ENCODE data around the gene APOA4. TPM values are rescaled to one million over a fixed set of nuclear protein-coding genes. Genes with fewer than 3 reads are reported as not detected.

APOA4 gene
- total RNA-seq, 1 donor from 2014 or later, result not detected

DNA sequence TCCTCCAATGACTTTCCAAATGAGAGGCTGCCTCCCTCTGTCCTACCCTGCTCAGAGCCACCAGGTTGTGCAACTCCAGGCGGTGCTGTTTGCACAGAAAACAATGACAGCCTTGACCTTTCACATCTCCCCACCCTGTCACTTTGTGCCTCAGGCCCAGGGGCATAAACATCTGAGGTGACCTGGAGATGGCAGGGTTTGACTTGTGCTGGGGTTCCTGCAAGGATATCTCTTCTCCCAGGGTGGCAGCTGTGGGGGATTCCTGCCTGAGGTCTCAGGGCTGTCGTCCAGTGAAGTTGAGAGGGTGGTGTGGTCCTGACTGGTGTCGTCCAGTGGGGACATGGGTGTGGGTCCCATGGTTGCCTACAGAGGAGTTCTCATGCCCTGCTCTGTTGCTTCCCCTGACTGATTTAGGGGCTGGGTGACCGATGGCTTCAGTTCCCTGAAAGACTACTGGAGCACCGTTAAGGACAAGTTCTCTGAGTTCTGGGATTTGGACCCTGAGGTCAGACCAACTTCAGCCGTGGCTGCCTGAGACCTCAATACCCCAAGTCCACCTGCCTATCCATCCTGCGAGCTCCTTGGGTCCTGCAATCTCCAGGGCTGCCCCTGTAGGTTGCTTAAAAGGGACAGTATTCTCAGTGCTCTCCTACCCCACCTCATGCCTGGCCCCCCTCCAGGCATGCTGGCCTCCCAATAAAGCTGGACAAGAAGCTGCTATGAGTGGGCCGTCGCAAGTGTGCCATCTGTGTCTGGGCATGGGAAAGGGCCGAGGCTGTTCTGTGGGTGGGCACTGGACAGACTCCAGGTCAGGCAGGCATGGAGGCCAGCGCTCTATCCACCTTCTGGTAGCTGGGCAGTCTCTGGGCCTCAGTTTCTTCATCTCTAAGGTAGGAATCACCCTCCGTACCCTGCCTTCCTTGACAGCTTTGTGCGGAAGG, 9.5 kb upstream of the APOA4 start:
- Histone ChIP-seq H3K36me3 (no peaks in the 10 kb centered on the region), H3K27me3 (no peaks in the 10 kb centered on the region), H3K4me1 (peaks cover 19% of the 10 kb centered on the region), H3K9me3 (no peaks in the 10 kb centered on the region), H3K27ac (no peak overlapping the region), H3K4me3 (no peak overlapping the region)
- intact Hi-C loops (cut with DNase I), result no loop called here
- DNase-seq (no peak), ATAC-seq (no peak)
- no peak for TF ChIP-seq CTCF (IDR thresholded peaks at IDR 0.05)

DNA sequence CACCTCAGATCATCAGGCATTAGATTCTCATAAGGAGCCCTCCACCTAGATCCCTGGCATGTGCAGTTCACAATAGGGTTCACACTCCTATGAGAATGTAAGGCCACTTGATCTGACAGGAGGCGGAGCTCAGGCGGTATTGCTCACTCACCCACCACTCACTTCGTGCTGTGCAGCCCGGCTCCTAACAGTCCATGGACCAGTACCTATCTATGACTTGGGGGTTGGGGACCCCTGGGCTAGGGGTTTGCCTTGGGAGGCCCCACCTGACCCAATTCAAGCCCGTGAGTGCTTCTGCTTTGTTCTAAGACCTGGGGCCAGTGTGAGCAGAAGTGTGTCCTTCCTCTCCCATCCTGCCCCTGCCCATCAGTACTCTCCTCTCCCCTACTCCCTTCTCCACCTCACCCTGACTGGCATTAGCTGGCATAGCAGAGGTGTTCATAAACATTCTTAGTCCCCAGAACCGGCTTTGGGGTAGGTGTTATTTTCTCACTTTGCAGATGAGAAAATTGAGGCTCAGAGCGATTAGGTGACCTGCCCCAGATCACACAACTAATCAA, 8.8 kb upstream of the APOA4 start:
- DNase-seq, result no peak
- no peaks in the 10 kb centered on the region for H3K36me3 ChIP-seq
- no peak for TF ChIP-seq CTCF (IDR thresholded peaks at IDR 0.05)
- no peaks in the 10 kb centered on the region for H3K9me3 ChIP-seq
- no peak for ATAC-seq
- H3K27me3 ChIP-seq, result no peaks in the 10 kb centered on the region
- peaks cover 19% of the 10 kb centered on the region for H3K4me1 ChIP-seq
- no peak overlapping the region for H3K4me3 ChIP-seq
- intact Hi-C loops (cut with DNase I), result no loop called here
- no peak overlapping the region for H3K27ac ChIP-seq

DNA sequence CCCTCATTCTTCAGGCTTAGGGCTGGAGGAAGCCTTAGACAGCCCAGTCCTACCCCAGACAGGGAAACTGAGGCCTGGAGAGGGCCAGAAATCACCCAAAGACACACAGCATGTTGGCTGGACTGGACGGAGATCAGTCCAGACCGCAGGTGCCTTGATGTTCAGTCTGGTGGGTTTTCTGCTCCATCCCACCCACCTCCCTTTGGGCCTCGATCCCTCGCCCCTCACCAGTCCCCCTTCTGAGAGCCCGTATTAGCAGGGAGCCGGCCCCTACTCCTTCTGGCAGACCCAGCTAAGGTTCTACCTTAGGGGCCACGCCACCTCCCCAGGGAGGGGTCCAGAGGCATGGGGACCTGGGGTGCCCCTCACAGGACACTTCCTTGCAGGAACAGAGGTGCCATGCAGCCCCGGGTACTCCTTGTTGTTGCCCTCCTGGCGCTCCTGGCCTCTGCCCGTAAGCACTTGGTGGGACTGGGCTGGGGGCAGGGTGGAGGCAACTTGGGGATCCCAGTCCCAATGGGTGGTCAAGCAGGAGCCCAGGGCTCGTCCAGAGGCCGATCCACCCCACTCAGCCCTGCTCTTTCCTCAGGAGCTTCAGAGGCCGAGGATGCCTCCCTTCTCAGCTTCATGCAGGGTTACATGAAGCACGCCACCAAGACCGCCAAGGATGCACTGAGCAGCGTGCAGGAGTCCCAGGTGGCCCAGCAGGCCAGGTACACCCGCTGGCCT, 7.2 kb upstream of the APOA4 start:
- no peaks in the 10 kb centered on the region for H3K36me3 ChIP-seq
- H3K4me1 ChIP-seq, result peaks cover 13% of the 10 kb centered on the region
- H3K27me3 ChIP-seq, result no peaks in the 10 kb centered on the region
- H3K4me3 ChIP-seq, result no peak overlapping the region
- no peaks in the 10 kb centered on the region for H3K9me3 ChIP-seq
- no peak for DNase-seq
- H3K27ac ChIP-seq, result no peak overlapping the region
- no peak for TF ChIP-seq CTCF (IDR thresholded peaks at IDR 0.05)
- ATAC-seq, result no peak
- intact Hi-C loops (cut with DNase I), result no loop called here

DNA sequence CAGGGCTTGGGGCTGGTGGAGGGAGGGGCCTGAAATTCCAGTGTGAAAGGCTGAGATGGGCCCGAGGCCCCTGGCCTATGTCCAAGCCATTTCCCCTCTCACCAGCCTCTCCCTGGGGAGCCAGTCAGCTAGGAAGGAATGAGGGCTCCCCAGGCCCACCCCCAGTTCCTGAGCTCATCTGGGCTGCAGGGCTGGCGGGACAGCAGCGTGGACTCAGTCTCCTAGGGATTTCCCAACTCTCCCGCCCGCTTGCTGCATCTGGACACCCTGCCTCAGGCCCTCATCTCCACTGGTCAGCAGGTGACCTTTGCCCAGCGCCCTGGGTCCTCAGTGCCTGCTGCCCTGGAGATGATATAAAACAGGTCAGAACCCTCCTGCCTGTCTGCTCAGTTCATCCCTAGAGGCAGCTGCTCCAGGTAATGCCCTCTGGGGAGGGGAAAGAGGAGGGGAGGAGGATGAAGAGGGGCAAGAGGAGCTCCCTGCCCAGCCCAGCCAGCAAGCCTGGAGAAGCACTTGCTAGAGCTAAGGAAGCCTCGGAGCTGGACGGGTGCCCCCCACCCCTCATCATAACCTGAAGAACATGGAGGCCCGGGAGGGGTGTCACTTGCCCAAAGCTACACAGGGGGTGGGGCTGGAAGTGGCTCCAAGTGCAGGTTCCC, 6.5 kb upstream of the APOA4 start, which contains the start of gene APOC3:
TSS of gene APOC3 (plus strand) at position 383 of the 659 bp plus-strand sequence. CDS start 676 bp downstream, outside the sequence.
- ATAC-seq (no peak), DNase-seq (no peak)
- intact Hi-C loops (cut with DNase I), result no loop called here
- H3K4me3 ChIP-seq, result no peak within 1 kb of the TSS
- peaks cover 6% of the 10 kb centered on the region for H3K4me1 ChIP-seq
- TF ChIP-seq CTCF (IDR thresholded peaks at IDR 0.05), result no peak
- H3K36me3 ChIP-seq, result no peaks in the 10 kb centered on the region
- no peaks in the 10 kb centered on the region for H3K27me3 ChIP-seq
- H3K27ac ChIP-seq, result no peak within 1 kb of the TSS
- no peaks in the 10 kb centered on the region for H3K9me3 ChIP-seq

Data from upper lobe of right lung (tissue), 1 donor.